Epithelial cell of proximal tubule (primary cell): ENCODE results near the gene ATP1A4. TPM values are rescaled to one million over a fixed set of nuclear protein-coding genes. Genes with fewer than 3 reads are reported as not detected.

Source experiments
- DNase-seq: peaks from one replicate; pipeline ENCODE4 v3.0.0-alpha.2; 2011; ENCODE audit warnings: low read depth
- H3K4me3 ChIP-seq: 2 replicates; pipeline ENCODE4 v1.5.1; 2011; ENCODE audit warnings: low read depth, mild to moderate bottlenecking, low read length
- CTCF ChIP-seq: conservative IDR thresholded peaks from 2 replicates; pipeline ENCODE4 v1.5.1; 2012; ENCODE audit warnings: low read depth, mild to moderate bottlenecking, low read length
- total RNA-seq: library from RNA; depleted of rRNA; stranded (reverse); fragments of >200 nt; gene quantifications from 2 replicates; pipeline ENCODE4 v1.2.3, GENCODE V29; 2015

Gene ATP1A4
- total RNA-seq, 1 donor from 2014 or later, result not detected

- H3K4me3 ChIP-seq, result no peak overlapping the region
- DNase-seq, result no peak
- TF ChIP-seq CTCF, result no peak
Observed at GRCh38 chr1:160224606-160225005, 73.2 kb downstream of the ATP1A4 start.

GRCh38 chr1:160225345-160225744, 73.9 kb downstream of the ATP1A4 start:
- no peak for DNase-seq
- H3K4me3 ChIP-seq, result no peak overlapping the region
- TF ChIP-seq CTCF, result no peak

GRCh38 chr1:160226623-160227022, 75.2 kb downstream of the ATP1A4 start:
- no peak for TF ChIP-seq CTCF
- H3K4me3 ChIP-seq, result no peak overlapping the region

GRCh38 chr1:160227034-160227433, 75.6 kb downstream of the ATP1A4 start:
- no peak for DNase-seq
- H3K4me3 ChIP-seq, result no peak overlapping the region
- TF ChIP-seq CTCF, result no peak

More at GRCh38 chr1:160226623-160227022, 75.2 kb downstream of the ATP1A4 start:
- no peak for DNase-seq

GRCh38 chr1:160227561-160227960, 76.2 kb downstream of the ATP1A4 start:
- no peak overlapping the region for H3K4me3 ChIP-seq
- no peak for TF ChIP-seq CTCF
- DNase-seq, result no peak

GRCh38 chr1:160228431-160228830, 77.0 kb downstream of the ATP1A4 start:
- TF ChIP-seq CTCF, result no peak
- DNase-seq, result no peak
- H3K4me3 ChIP-seq, result no peak overlapping the region

- no peak overlapping the region for H3K4me3 ChIP-seq
- TF ChIP-seq CTCF, result no peak
- no peak for DNase-seq
Observed at GRCh38 chr1:160232911-160233310, 81.5 kb downstream of the ATP1A4 start.

Other genes starting within 250 kb of the ATP1A4 start
- gene TAGLN2, start 226.1 kb upstream of the ATP1A4 start, total RNA-seq, result 584 and 1,256 TPM in 2 replicates
- gene IGSF9, start 206.0 kb upstream of the ATP1A4 start, total RNA-seq, result 1.4 and 2.0 TPM in 2 replicates
- gene SLAMF9, start 197.4 kb upstream of the ATP1A4 start, total RNA-seq, result not detected in 2 replicates
- 2.2 and 2.5 TPM in 2 replicates for gene PIGM, start 119.6 kb upstream of the ATP1A4 start, total RNA-seq
- not detected in 2 replicates for gene KCNJ10, start 81.4 kb upstream of the ATP1A4 start, total RNA-seq
- gene KCNJ9, start 70.1 kb upstream of the ATP1A4 start, total RNA-seq, result not detected in 2 replicates
- gene IGSF8, start 53.0 kb upstream of the ATP1A4 start, total RNA-seq, result 28.4 and 33.3 TPM in 2 replicates
- gene ATP1A2, start 35.8 kb upstream of the ATP1A4 start, total RNA-seq, result not detected in 2 replicates
- gene CASQ1, start 39.0 kb downstream of the ATP1A4 start, total RNA-seq, result not detected in 2 replicates
- 57.8 and 115 TPM in 2 replicates for gene PEA15, start 53.8 kb downstream of the ATP1A4 start, total RNA-seq
- 32.3 and 41.6 TPM in 2 replicates for gene DCAF8, start 110.9 kb downstream of the ATP1A4 start, total RNA-seq
- gene PEX19, start 133.5 kb downstream of the ATP1A4 start, total RNA-seq, result 21.6 and 36.7 TPM in 2 replicates
- gene COPA, start 191.6 kb downstream of the ATP1A4 start, total RNA-seq, result 89.7 and 96.7 TPM in 2 replicates
- 55.7 and 57.0 TPM in 2 replicates for gene NCSTN, start 191.8 kb downstream of the ATP1A4 start, total RNA-seq
- not detected in 2 replicates for gene NHLH1, start 215.5 kb downstream of the ATP1A4 start, total RNA-seq
- 5.6 and 7.2 TPM in 2 replicates for gene VANGL2, start 249.0 kb downstream of the ATP1A4 start, total RNA-seq